ENCODE measurements around the gene ADD1.

ADD1 gene

DNA sequence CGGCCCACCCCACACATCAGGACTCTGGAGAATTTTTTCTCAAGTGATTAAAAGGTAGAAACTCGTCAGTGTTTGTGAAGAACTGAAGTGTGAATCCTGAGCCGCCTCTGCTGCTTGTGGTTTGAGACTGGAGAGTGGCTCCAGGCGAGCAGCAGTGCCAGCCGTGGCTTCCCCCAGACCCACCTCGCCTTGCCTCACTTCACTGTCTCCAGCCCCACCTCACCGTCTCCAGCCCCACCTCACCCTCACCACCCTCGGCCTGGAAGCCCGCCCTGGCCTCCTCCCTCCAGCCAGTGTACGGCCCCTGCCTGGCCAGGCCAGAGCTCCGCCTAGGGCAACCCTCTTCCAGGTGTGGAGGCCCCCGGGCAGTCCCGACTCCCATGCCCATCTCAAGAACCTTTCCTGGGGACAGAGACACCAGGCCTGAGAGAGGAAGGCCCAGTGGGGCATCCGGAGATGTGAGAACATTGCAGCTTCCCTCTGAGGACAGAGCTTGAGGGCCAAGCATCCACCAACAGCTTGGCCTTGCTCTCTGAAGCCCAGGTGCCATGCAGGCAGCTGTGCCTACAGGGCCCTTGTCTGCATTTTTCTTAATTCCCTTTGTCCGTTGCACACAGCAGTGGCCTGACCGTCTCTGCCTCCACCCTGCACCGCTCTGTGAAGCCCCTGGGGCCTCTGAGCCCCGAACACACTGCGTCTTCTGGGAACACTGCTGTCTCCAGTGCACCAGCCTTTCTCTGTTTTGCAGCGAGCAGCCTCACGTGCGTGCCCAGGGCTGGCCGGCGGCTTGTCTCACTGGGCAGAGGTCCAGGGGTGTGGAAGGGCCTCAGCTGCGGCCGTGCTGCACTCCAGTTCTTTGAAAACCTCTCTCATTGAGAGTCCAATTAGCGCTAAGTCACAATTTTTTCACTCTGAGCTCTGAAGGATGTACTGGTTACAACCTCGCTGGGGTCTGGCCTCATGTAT lies 37.0 kb upstream of the ADD1 start:
- no peak overlapping the region for H3K4me3 ChIP-seq (ENCODE audit: extremely low read depth, insufficient read depth, low read length, poor library complexity, severe bottlenecking)
- no peaks in the 10 kb centered on the region for H3K36me3 ChIP-seq (ENCODE audit: control insufficient read depth, insufficient read depth, low read length)
- WGBS, 2 experiments (ENCODE audit: insufficient coverage in 2 of 2), result 91 to 93% methylated on average over 24 to 26 of the region's 28 CpGs
- H3K27ac ChIP-seq (ENCODE audit: low read depth, low read length, severe bottlenecking), result no peak overlapping the region
- no peaks in the 10 kb centered on the region for H3K9me3 ChIP-seq (ENCODE audit: control insufficient read depth, low read length)
- H3K4me1 ChIP-seq (ENCODE audit: control insufficient read depth, insufficient read depth, low read length, poor library complexity, severe bottlenecking), result peaks cover 5% of the 10 kb centered on the region

DNA sequence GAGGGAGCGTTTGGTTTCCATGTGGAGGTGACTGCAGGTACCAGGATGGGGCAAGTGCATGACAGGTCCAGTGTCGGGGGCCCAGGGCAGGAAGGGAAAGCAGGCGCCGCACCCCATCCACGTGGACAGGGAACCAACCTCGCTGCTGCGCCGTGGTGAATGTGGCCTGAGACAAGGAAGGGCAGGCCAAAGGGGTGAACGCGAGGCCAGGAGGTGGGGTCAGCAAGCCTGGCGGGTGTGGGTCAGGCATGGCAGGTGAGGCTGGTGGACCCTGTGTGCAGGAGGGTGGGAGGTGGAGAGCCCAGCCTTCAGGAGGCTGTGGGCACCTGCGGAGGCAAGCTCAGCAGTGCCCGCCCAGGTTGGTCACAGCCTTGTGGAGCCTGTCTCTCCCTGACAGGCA lies 36.1 kb upstream of the ADD1 start:
- Histone ChIP-seq H3K4me3 (ENCODE audit: extremely low read depth, insufficient read depth, low read length, poor library complexity, severe bottlenecking) (no peak overlapping the region), H3K27ac (ENCODE audit: low read depth, low read length, severe bottlenecking) (no peak overlapping the region), H3K9me3 (ENCODE audit: control insufficient read depth, low read length) (no peaks in the 10 kb centered on the region), H3K4me1 (ENCODE audit: control insufficient read depth, insufficient read depth, low read length, poor library complexity, severe bottlenecking) (peaks cover 11% of the 10 kb centered on the region), H3K36me3 (ENCODE audit: control insufficient read depth, insufficient read depth, low read length) (no peaks in the 10 kb centered on the region)
- 96% methylated on average over 11 to 13 of the region's 13 CpGs for WGBS, 2 experiments (ENCODE audit: insufficient coverage in 2 of 2)

- H3K9me3 ChIP-seq (ENCODE audit: control insufficient read depth, low read length), result no peaks in the 10 kb centered on the region
- peaks cover 11% of the 10 kb centered on the region for H3K4me1 ChIP-seq (ENCODE audit: control insufficient read depth, insufficient read depth, low read length, poor library complexity, severe bottlenecking)
- H3K4me3 ChIP-seq (ENCODE audit: extremely low read depth, insufficient read depth, low read length, poor library complexity, severe bottlenecking), result no peak overlapping the region
- H3K27ac ChIP-seq (ENCODE audit: low read depth, low read length, severe bottlenecking), result no peak overlapping the region
- no peaks in the 10 kb centered on the region for H3K36me3 ChIP-seq (ENCODE audit: control insufficient read depth, insufficient read depth, low read length)
- WGBS, 2 experiments (ENCODE audit: insufficient coverage in 2 of 2), result 85 to 97% methylated on average over 7 of the region's 7 CpGs
These were observed 35.6 kb upstream of the ADD1 start for GRCh38 chr4:2808001-2808400.

DNA sequence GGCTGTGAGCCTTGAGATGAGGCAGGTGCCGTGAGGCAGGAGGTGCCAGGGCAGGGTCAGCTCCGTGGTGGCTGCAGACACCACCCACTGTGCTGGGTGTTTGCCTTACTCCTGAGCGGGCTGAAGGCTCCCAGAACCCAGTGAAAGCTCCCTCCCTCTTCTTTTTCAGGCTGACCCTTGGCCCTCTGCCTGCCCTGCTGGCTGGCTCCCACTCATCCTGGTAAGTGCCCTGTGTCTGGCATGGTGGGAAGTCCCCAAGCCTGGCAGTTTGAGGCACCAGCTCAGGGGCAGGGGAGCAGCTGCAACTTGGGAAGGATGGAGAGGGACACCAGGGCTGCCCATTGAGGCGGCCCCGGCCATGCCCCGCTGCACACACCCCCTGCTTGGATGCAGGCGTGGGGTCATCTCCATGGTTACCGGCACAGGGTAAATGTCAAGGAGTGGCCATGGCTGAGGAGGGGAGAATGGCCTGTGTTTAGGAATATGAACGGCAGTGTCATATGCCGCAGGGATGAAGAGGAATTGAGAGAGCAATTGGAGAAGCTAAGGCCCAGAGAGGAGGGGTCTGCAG lies 33.9 kb upstream of the ADD1 start:
- no peak overlapping the region for H3K4me3 ChIP-seq (ENCODE audit: extremely low read depth, insufficient read depth, low read length, poor library complexity, severe bottlenecking)
- peaks cover 11% of the 10 kb centered on the region for H3K4me1 ChIP-seq (ENCODE audit: control insufficient read depth, insufficient read depth, low read length, poor library complexity, severe bottlenecking)
- H3K36me3 ChIP-seq (ENCODE audit: control insufficient read depth, insufficient read depth, low read length), result no peaks in the 10 kb centered on the region
- H3K27ac ChIP-seq (ENCODE audit: low read depth, low read length, severe bottlenecking), result no peak overlapping the region
- WGBS, 2 experiments (ENCODE audit: insufficient coverage in 2 of 2), result 81 to 86% methylated on average over 10 of the region's 10 CpGs
- H3K9me3 ChIP-seq (ENCODE audit: control insufficient read depth, low read length), result no peaks in the 10 kb centered on the region

GRCh38 chr4:2810388-2810787 lies 33.3 kb upstream of the ADD1 start:
- Histone ChIP-seq H3K4me3 (ENCODE audit: extremely low read depth, insufficient read depth, low read length, poor library complexity, severe bottlenecking) (no peak overlapping the region), H3K9me3 (ENCODE audit: control insufficient read depth, low read length) (no peaks in the 10 kb centered on the region), H3K4me1 (ENCODE audit: control insufficient read depth, insufficient read depth, low read length, poor library complexity, severe bottlenecking) (peaks cover 11% of the 10 kb centered on the region), H3K27ac (ENCODE audit: low read depth, low read length, severe bottlenecking) (no peak overlapping the region), H3K36me3 (ENCODE audit: control insufficient read depth, insufficient read depth, low read length) (peaks cover under 1% of the 10 kb centered on the region)
- 93 to 96% methylated on average over 10 of the region's 10 CpGs for WGBS, 2 experiments (ENCODE audit: insufficient coverage in 2 of 2)

- Histone ChIP-seq H3K4me1 (ENCODE audit: control insufficient read depth, insufficient read depth, low read length, poor library complexity, severe bottlenecking) (peaks cover 11% of the 10 kb centered on the region), H3K27ac (ENCODE audit: low read depth, low read length, severe bottlenecking) (peak overlapping the region; percentile 43), H3K9me3 (ENCODE audit: control insufficient read depth, low read length) (peaks cover 4% of the 10 kb centered on the region), H3K4me3 (ENCODE audit: extremely low read depth, insufficient read depth, low read length, poor library complexity, severe bottlenecking) (peak overlapping the region; percentile 12), H3K36me3 (ENCODE audit: control insufficient read depth, insufficient read depth, low read length) (peaks cover 9% of the 10 kb centered on the region)
- WGBS, 2 experiments (ENCODE audit: insufficient coverage in 2 of 2), result 74 to 80% methylated on average over 21 of the region's 21 CpGs
These were observed 31.6 kb upstream of the ADD1 start for GRCh38 chr4:2811830-2812611.

- no peak overlapping the region for H3K27ac ChIP-seq (ENCODE audit: low read depth, low read length, severe bottlenecking)
- H3K36me3 ChIP-seq (ENCODE audit: control insufficient read depth, insufficient read depth, low read length), result peaks cover 9% of the 10 kb centered on the region
- no peak overlapping the region for H3K4me3 ChIP-seq (ENCODE audit: extremely low read depth, insufficient read depth, low read length, poor library complexity, severe bottlenecking)
- H3K4me1 ChIP-seq (ENCODE audit: control insufficient read depth, insufficient read depth, low read length, poor library complexity, severe bottlenecking), result peaks cover 11% of the 10 kb centered on the region
- peaks cover 6% of the 10 kb centered on the region for H3K9me3 ChIP-seq (ENCODE audit: control insufficient read depth, low read length)
- WGBS, 2 experiments (ENCODE audit: insufficient coverage in 2 of 2), result 84 to 88% methylated on average over 13 to 15 of the region's 20 CpGs
These were observed 30.9 kb upstream of the ADD1 start for GRCh38 chr4:2812612-2813354.

GRCh38 chr4:2813446-2814405 lies 29.9 kb upstream of the ADD1 start:
- WGBS, 2 experiments (ENCODE audit: insufficient coverage in 2 of 2), result 95 to 96% methylated on average over 14 to 15 of the region's 17 CpGs
- H3K27ac ChIP-seq (ENCODE audit: low read depth, low read length, severe bottlenecking), result no peak overlapping the region
- no peak overlapping the region for H3K4me3 ChIP-seq (ENCODE audit: extremely low read depth, insufficient read depth, low read length, poor library complexity, severe bottlenecking)
- H3K9me3 ChIP-seq (ENCODE audit: control insufficient read depth, low read length), result peaks cover 6% of the 10 kb centered on the region
- peaks cover 9% of the 10 kb centered on the region for H3K36me3 ChIP-seq (ENCODE audit: control insufficient read depth, insufficient read depth, low read length)
- peaks cover 11% of the 10 kb centered on the region for H3K4me1 ChIP-seq (ENCODE audit: control insufficient read depth, insufficient read depth, low read length, poor library complexity, severe bottlenecking)

DNA sequence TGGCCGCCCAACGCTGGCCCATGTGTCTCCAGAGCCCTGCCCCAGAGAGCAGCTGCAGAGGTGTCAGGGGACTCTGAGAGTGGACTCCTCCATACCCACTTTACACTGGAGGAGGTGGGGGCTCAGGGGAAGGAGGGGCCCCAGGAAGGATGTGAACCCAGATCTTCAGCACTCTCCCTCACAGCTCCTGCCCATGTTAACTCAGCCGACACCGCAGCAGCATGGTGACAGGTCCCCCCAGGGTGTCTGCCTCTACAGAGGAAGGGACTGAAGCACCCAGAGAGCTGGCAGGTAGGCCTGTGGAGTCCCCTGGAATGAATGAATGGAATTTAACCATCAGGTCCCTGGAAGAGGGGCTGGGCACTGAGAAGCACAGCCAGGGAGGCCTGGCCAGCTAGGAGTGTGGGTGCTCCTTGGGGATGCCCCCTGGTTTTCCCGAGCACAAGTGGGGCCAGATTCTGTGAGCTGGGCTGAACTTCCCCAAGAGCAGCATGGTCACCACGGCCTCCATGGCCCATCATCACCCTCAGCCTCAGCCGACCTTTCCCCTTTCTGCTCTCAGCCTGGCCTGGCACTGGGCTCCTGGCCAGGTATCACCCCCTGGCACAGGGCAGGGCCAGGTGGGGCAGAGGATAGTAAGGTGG lies 28.9 kb upstream of the ADD1 start:
- Histone ChIP-seq H3K27ac (ENCODE audit: low read depth, low read length, severe bottlenecking) (no peak overlapping the region), H3K4me1 (ENCODE audit: control insufficient read depth, insufficient read depth, low read length, poor library complexity, severe bottlenecking) (peaks cover 11% of the 10 kb centered on the region), H3K4me3 (ENCODE audit: extremely low read depth, insufficient read depth, low read length, poor library complexity, severe bottlenecking) (no peak overlapping the region), H3K9me3 (ENCODE audit: control insufficient read depth, low read length) (peaks cover 6% of the 10 kb centered on the region), H3K36me3 (ENCODE audit: control insufficient read depth, insufficient read depth, low read length) (peaks cover 10% of the 10 kb centered on the region)
- WGBS, 2 experiments (ENCODE audit: insufficient coverage in 2 of 2), result 86% methylated on average over 5 of the region's 7 CpGs; no CpG with 5 or more reads in 1 of the 2 experiments
